Hepatocyte (in vitro differentiated cells): ENCODE results near the gene ZFHX3.

ENCODE experiments used
- CTCF ChIP-seq: fragments of 200-600 bp; sonication (generic); IDR thresholded peaks from 2 replicates; pipeline ENCODE4 v1.5.1; 2016; ENCODE audit warnings: antibody characterized with exemption, mild to moderate bottlenecking; ENCODE audit not compliant: poor library complexity
- EZH2 ChIP-seq: fragments of 200-600 bp; sonication (generic); IDR thresholded peaks from 2 replicates; pipeline ENCODE4 v1.6.1; 2016; ENCODE audit warnings: antibody characterized with exemption, mild to moderate bottlenecking, borderline replicate concordance

GRCh38 chr16:73025151-73025855 is 22.6 kb downstream of the ZFHX3 start:
- no peak for TF ChIP-seq CTCF
- no peak for TF ChIP-seq EZH2
